Activated B cell treated with CpG ODN at 0.5 μM for 24 hours (primary cell): ENCODE results near the gene HEXIM1. TPM values are rescaled to one million over a fixed set of nuclear protein-coding genes. Genes with fewer than 3 reads are reported as not detected.

Source experiments
- ATAC-seq: fragments of 200-7000 bp; cut with Tn5 transposase; one replicate; pipeline ENCODE4 v1.10.0; 2021; ENCODE audit warnings: low read depth, mild to moderate bottlenecking, moderate library complexity
- CTCF ChIA-PET: fragments of 350-600 bp; sonication (Branson Sonifier 250); formaldehyde crosslinking; loops from one replicate; lab custom pipeline; 2021; ENCODE audit warnings: antibody characterized with exemption; lab: Charles Lee
- POLR2A ChIA-PET: fragments of 350-600 bp; sonication (Branson Sonifier 250); formaldehyde crosslinking; loops from one replicate; lab custom pipeline; 2021; ENCODE audit warnings: antibody characterized with exemption; lab: Charles Lee
- DNase-seq: peaks from one replicate; pipeline ENCODE4 v3.0.0; 2022
- H3K27ac Mint-ChIP-seq: one replicate; pipeline ENCODE4 v1.8.0; 2020; ENCODE audit warnings: mixed read lengths
- H3K27me3 Mint-ChIP-seq: one replicate; pipeline ENCODE4 v1.8.0; 2021; ENCODE audit warnings: mixed read lengths
- H3K36me3 Mint-ChIP-seq: one replicate; pipeline ENCODE4 v1.8.0; 2021; ENCODE audit warnings: low read depth, mixed read lengths
- H3K4me1 Mint-ChIP-seq: one replicate; pipeline ENCODE4 v1.8.0; 2021; ENCODE audit warnings: mixed read lengths
- H3K4me3 Mint-ChIP-seq: one replicate; pipeline ENCODE4 v1.8.0; 2020; ENCODE audit warnings: mild to moderate bottlenecking, mixed read lengths
- H3K9me3 Mint-ChIP-seq: one replicate; pipeline ENCODE4 v1.8.0; 2020; ENCODE audit warnings: mixed read lengths
- CTCF ChIP-seq: fragments of 200-600 bp; IDR thresholded peaks from one replicate; pipeline ENCODE4 v1.8.0; 2022; ENCODE audit warnings: antibody characterized with exemption, mild to moderate bottlenecking
- intact Hi-C: fragments of 100-400 bp; cut with micrococcal nuclease; formaldehyde crosslinking; loops from one replicate; pipeline ENCODE4 v1.15.1; 2024
- total RNA-seq: library from RNA; stranded (reverse); gene quantifications from 2 replicates; pipeline ENCODE4 v1.2.3, GENCODE V29; 2022

Gene HEXIM1
- total RNA-seq, 1 donor from 2014 or later: 21.5 TPM

- Mint-ChIP-seq H3K27ac (peak overlapping the region; percentile 99), H3K36me3 (peaks cover 29% of the 10 kb centered on the region), H3K27me3 (no peaks in the 10 kb centered on the region), H3K9me3 (no peaks in the 10 kb centered on the region), H3K4me1 (peaks cover 48% of the 10 kb centered on the region), H3K4me3 (peak overlapping the region; percentile 99)
- no peak for TF ChIP-seq CTCF
- POLR2A ChIA-PET: interaction anchor here (0.6 to 7.6 kb wide), 27 partner anchors 11 to 1793 kb away, joined by 3 to 703 read pairs (median 5); partner anchors contain the start of genes ACBD4, EFTUD2, FMNL1 and HEXIM1
- intact Hi-C loops: loop anchor here (1.0 to 5.0 kb wide), 6 partner anchors 12 to 157 kb away; partner anchors contain the start of genes ACBD4, HEXIM1, MAP3K14 and NMT1
- CTCF ChIA-PET: interaction anchor here (0.7 to 7.0 kb wide), 6 partner anchors 10 to 1033 kb away, joined by 3 to 86 read pairs (median 12); partner anchors contain the start of genes ACBD4, HEXIM1 and KANSL1
- DNase-seq (peak; percentile 72), ATAC-seq (peak; percentile 22)
These were observed 12.4 kb downstream of the HEXIM1 start for GRCh38 chr17:45160447-45161287.

- peak within 1 kb of the TSS; percentile 99 for H3K4me3 Mint-ChIP-seq
- ATAC-seq (peak; percentile 93), DNase-seq (peak; percentile 98)
- no peak for TF ChIP-seq CTCF
- intact Hi-C loops: loop anchor here (1.0 to 5.0 kb wide), 6 partner anchors 11 to 156 kb away; partner anchors contain the start of genes ACBD4, HEXIM1, MAP3K14 and NMT1
- peak within 1 kb of the TSS; percentile 99 for H3K27ac Mint-ChIP-seq
- H3K4me1 Mint-ChIP-seq: peaks cover 40% of the 10 kb centered on the region
- CTCF ChIA-PET: interaction anchor here (0.7 to 7.0 kb wide), 7 partner anchors 11 to 1032 kb away, joined by 3 to 86 read pairs (median 5); partner anchors contain the start of genes ACBD4, HEXIM1 and KANSL1
- H3K27me3 Mint-ChIP-seq: no peaks in the 10 kb centered on the region
- peaks cover 25% of the 10 kb centered on the region for H3K36me3 Mint-ChIP-seq
- POLR2A ChIA-PET: interaction anchor here (0.6 to 7.6 kb wide), 30 partner anchors 11 to 1793 kb away, joined by 3 to 703 read pairs (median 4); partner anchors contain the start of genes ACBD4, EFTUD2, FMNL1 and HEXIM1
- no peaks in the 10 kb centered on the region for H3K9me3 Mint-ChIP-seq
These were observed 13.2 kb downstream of the HEXIM1 start, which contains the start of gene HEXIM2 for GRCh38 chr17:45161288-45162024. Gene HEXIM2 (plus strand): TSS chr17:45161875. CDS start chr17:45162794, 919 bp downstream.

- no peak for DNase-seq
These were observed 13.9 kb downstream of the HEXIM1 start for GRCh38 chr17:45162025-45162687.

More at GRCh38 chr17:45162025-45162687, 13.9 kb downstream of the HEXIM1 start:
- Mint-ChIP-seq H3K4me1 (peaks cover 35% of the 10 kb centered on the region), H3K27me3 (no peaks in the 10 kb centered on the region), H3K4me3 (peak overlapping the region; percentile 99), H3K9me3 (no peaks in the 10 kb centered on the region), H3K36me3 (peaks cover 20% of the 10 kb centered on the region), H3K27ac (peak overlapping the region; percentile 99)
- ATAC-seq: no peak
- ChIA-PET CTCF (interaction anchor here (1.1 to 7.0 kb wide), 5 partner anchors 12 to 36 kb away, joined by 3 to 86 read pairs (median 18); partner anchors contain the start of genes ACBD4 and HEXIM1), POLR2A (interaction anchor here (0.6 to 7.6 kb wide), 16 partner anchors 10 to 1794 kb away, joined by 3 to 703 read pairs (median 14); partner anchors contain the start of genes ACBD4, EFTUD2, FMNL1 and HEXIM1)
- intact Hi-C loops: loop anchor here (5.0 kb wide), 2 partner anchors 85 to 155 kb away; partner anchors contain the start of gene MAP3K14
- no peak for TF ChIP-seq CTCF
